Jurkat, Clone E6-1 (cell line): ENCODE results near the gene PCDHA9.
"Not testable (repeated sequence)": the region's sequence is repeated elsewhere in the genome, so short reads cannot be mapped to it uniquely, and the experiment has no call there.

Experiments
- DNase-seq: peaks from one replicate; pipeline ENCODE4 v3.0.0-alpha.2; 2011; ENCODE audit warnings: low read depth, low spot score
- H3K4me3 ChIP-seq: 2 replicates; pipeline ENCODE4 v1.5.1; 2011; ENCODE audit warnings: mild to moderate bottlenecking, low read length, control low read depth, moderate library complexity

PCDHA9 gene

DNA sequence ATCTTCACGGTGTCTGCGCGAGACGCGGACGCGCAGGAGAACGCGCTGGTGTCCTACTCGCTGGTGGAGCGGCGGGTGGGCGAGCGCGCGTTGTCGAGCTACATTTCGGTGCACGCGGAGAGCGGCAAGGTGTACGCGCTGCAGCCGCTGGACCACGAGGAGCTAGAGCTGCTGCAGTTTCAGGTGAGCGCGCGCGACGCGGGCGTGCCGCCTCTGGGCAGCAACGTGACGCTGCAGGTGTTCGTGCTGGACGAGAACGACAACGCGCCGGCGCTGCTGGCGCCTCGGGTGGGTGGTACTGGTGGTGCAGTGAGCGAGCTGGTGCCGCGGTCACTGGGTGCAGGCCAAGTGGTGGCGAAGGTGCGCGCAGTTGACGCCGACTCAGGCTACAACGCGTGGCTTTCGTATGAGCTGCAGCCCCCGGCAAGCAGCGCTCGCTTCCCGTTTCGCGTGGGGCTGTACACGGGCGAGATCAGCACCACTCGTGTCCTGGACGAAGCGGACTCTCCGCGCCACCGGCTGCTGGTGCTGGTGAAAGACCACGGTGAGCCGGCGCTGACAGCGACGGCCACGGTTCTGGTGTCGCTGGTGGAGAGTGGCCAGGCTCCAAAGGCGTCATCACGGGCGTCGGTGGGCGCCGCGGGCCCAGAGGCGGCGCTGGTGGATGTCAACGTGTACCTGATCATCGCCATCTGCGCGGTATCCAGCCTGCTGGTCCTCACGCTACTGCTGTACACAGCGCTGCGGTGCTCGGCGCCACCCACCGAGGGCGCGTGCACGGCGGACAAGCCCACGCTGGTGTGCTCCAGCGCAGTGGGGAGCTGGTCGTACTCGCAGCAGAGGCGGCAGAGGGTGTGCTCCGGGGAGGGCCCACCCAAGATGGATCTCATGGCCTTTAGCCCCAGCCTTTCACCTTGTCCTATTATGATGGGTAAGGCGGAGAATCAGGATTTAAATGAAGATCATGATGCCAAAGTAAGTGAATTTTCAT, 18.4 kb upstream of the PCDHA9 start:
- not testable (repeated sequence) for H3K4me3 ChIP-seq, DNase-seq

DNA sequence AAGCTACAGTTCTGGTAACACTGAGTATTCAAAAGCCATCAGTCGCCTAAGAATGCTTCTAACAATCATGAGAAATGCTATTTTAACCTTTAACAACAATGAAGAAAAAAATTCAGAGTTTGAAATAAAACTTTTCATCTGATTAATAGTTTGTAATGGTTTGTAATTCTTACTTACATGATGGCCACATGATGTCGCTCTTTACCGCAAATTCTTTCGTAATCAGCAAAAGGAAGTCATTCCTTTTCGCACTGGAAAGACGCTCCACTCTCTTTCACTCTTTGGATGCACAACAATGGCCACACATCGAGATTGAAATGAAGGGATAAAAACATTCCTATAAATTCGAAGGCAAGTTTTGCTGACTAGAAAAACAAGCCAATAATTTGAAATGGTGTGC, 14.2 kb upstream of the PCDHA9 start, which contains the start of gene PCDHA7:
TSS of gene PCDHA7 (plus strand) at position 277 of the 400 bp plus-strand sequence. CDS start at position 392, 115 bp downstream.
- DNase-seq, result no peak
- no peak within 1 kb of the TSS for H3K4me3 ChIP-seq

GRCh38 chr5:140834439-140835008, 13.7 kb upstream of the PCDHA9 start:
- H3K4me3 ChIP-seq, DNase-seq: not testable (repeated sequence)

DNA sequence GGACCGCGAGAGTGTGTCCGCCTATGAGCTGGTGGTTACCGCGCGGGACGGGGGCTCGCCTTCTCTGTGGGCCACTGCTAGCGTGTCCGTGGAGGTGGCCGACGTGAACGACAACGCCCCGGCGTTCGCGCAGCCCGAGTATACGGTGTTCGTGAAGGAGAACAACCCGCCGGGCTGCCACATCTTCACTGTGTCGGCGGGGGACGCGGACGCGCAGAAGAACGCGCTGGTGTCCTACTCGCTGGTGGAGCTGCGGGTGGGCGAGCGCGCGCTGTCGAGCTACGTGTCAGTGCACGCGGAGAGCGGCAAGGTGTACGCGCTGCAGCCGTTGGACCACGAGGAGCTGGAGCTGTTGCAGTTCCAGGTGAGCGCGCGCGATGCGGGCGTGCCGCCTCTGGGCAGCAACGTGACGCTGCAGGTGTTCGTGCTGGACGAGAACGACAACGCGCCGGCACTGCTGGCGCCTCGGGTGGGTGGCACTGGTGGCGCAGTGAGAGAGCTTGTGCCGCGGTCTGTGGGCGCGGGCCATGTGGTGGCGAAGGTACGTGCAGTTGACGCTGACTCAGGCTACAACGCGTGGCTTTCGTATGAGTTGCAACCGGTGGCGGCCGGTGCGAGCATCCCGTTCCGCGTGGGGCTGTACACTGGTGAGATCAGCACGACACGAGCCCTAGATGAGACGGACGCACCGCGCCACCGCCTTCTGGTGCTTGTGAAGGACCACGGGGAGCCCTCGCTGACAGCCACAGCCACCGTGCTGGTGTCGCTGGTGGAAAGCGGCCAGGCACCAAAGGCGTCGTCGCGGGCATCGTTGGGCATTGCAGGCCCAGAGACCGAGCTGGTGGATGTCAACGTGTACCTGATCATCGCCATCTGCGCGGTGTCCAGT, 12.3 kb upstream of the PCDHA9 start:
- H3K4me3 ChIP-seq, result no peak overlapping the region
- DNase-seq, result no peak

DNA sequence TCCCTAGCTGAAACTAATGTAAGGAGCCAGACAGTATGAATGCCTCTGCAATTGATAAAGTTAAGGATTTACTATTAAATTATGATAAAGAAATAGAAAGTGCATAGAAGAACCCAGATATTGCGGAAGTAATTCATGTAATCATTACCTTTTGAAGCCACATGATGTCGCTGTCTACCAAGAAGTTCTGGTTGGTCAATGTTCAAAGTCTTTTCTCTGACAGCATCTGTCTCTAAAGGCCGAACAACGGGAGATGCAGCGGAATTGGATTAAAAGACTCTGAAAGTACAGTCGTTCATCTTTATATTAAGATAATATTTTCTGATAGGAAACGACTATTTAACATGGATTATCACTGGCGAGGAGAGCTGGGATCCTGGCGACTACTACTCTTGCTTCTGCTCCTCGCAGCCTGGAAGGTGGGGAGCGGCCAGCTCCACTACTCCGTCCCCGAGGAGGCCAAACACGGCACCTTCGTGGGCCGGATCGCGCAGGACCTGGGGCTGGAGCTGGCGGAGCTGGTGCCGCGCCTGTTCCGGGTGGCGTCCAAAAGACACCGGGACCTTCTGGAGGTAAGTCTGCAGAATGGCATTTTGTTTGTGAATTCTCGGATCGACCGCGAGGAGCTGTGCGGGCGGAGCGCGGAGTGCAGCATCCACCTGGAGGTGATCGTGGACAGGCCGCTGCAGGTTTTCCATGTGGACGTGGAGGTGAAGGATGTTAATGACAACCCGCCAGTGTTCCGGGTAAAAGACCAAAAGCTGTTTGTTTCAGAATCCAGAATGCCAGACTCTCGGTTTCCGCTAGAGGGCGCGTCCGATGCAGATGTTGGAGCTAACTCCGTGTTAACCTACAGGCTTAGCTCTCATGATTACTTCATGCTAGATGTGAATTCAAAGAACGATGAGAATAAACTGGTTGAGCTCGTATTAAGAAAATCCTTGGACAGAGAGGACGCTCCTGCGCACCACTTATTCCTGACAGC, 6.9 kb upstream of the PCDHA9 start, which contains the start of gene PCDHA8:
TSS of gene PCDHA8 (plus strand) at position 210 of the 985 bp plus-strand sequence. CDS start at position 345, 135 bp downstream.
- peak; percentile 42 for DNase-seq
- H3K4me3 ChIP-seq, result peak within 1 kb of the TSS; percentile 32

DNA sequence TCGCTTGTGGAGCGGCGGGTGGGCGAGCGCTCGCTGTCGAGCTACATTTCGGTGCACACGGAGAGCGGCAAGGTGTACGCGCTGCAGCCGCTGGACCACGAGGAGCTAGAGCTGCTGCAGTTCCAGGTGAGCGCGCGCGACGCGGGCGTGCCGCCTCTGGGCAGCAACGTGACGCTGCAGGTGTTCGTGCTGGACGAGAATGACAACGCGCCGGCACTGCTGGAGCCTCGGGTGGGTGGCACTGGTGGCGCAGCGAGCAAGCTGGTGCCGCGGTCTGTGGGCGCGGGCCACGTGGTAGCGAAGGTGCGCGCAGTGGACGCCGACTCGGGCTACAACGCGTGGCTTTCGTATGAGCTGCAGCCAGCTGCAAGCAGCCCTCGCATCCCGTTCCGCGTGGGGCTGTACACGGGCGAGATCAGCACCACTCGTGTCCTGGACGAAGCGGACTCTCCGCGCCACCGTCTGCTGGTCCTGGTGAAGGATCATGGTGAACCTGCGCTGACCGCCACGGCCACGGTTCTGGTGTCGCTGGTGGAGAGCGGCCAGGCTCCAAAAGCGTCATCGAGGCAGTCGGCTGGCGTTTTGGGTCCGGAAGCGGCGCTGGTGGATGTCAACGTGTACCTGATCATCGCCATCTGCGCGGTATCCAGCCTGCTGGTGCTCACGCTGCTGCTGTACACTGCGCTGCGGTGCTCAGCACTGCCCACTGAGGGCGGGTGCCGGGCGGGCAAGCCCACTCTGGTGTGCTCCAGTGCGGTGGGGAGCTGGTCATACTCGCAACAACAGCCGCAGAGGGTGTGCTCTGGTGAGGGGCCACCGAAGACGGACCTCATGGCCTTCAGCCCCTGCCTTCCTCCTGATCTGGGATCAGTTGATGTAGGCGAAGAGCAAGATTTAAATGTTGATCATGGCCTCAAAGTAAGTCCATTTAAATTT, 5.1 kb upstream of the PCDHA9 start:
- H3K4me3 ChIP-seq, result no peak overlapping the region
- DNase-seq, result no peak

GRCh38 chr5:140849831-140850634, 1.9 kb downstream of the PCDHA9 start:
- DNase-seq, H3K4me3 ChIP-seq: not testable (repeated sequence)

GRCh38 chr5:140855772-140856674, 7.8 kb downstream of the PCDHA9 start, which contains the start of gene PCDHA10:
Gene PCDHA10 (plus strand): TSS chr5:140855897. CDS start chr5:140856049, 152 bp downstream.
- DNase-seq, result peak; percentile 9
- no peak within 1 kb of the TSS for H3K4me3 ChIP-seq

DNA sequence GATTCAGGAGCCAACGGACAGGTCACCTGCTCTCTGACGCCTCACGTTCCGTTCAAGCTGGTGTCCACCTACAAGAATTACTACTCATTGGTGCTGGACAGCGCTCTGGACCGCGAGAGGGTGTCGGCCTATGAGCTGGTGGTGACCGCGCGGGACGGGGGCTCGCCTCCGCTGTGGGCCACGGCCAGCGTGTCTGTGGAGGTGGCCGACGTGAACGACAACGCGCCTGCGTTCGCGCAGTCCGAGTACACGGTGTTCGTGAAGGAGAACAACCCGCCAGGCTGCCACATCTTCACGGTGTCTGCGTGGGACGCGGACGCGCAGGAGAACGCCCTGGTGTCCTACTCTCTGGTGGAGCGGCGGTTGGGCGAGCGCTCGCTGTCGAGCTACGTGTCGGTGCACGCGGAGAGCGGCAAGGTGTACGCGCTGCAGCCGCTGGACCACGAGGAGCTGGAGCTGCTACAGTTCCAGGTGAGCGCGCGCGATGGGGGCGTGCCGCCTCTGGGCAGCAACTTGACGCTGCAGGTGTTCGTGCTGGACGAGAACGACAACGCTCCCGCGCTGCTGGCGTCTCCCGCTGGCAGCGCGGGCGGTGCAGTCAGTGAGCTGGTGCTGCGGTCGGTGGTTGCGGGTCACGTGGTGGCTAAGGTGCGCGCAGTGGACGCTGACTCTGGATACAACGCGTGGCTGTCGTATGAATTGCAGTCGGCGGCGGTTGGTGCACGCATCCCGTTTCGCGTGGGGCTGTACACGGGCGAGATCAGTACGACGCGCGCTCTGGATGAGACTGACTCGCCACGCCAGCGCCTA, 9.2 kb downstream of the PCDHA9 start:
- no peak for DNase-seq
- no peak overlapping the region for H3K4me3 ChIP-seq

DNA sequence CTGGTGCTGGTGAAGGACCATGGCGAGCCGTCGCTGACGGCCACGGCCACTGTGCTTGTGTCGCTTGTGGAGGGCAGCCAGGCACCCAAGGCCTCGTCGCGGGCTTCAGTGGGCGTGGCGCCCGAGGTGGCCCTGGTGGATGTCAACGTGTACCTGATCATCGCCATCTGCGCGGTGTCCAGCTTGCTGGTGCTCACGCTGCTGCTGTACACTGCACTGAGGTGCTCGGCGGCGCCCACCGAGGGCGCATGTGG, 9.7 kb downstream of the PCDHA9 start:
- DNase-seq, result no peak
- no peak overlapping the region for H3K4me3 ChIP-seq

DNA sequence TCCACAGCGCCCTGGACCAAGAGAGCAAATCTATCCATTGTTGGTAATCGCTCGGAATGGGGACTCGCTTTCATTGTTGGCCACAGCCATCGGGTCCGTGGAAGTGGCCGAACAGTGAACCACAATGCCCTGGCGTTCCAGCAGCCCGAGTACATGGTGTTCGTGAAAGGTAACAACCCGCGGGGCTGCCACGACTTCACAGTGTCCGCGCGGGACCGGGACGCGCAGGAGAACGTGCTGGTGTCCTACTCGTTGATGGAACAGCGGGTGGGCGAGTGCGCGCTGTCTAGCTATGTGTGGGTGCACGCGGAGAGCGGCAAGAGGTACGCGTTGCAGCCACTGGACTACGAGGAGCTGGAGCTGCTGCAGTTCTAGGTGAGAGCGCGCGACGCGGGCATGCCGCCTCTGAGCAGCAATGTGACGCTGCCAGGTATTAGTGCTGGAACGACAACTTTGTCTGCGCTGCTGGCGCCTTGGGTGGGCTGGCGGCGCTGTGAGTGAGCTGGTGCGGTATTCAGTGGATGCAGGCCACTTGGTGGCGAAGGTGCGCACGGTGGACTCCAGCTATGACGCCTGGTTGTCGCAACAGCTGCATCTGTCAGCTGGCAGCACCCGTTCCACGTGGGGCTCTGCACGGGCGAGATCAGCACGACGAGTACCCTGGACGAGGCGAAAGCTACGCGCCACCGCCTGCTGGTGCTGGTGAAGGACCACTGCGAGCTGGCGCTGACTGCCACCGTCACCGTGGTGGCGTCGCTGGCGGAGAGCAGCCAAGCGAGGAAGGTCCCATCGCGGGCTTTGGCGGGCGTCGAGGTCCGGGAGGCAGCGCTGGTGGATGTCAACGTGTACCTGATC, 14.5 kb downstream of the PCDHA9 start:
- no peak for DNase-seq
- H3K4me3 ChIP-seq, result no peak overlapping the region

DNA sequence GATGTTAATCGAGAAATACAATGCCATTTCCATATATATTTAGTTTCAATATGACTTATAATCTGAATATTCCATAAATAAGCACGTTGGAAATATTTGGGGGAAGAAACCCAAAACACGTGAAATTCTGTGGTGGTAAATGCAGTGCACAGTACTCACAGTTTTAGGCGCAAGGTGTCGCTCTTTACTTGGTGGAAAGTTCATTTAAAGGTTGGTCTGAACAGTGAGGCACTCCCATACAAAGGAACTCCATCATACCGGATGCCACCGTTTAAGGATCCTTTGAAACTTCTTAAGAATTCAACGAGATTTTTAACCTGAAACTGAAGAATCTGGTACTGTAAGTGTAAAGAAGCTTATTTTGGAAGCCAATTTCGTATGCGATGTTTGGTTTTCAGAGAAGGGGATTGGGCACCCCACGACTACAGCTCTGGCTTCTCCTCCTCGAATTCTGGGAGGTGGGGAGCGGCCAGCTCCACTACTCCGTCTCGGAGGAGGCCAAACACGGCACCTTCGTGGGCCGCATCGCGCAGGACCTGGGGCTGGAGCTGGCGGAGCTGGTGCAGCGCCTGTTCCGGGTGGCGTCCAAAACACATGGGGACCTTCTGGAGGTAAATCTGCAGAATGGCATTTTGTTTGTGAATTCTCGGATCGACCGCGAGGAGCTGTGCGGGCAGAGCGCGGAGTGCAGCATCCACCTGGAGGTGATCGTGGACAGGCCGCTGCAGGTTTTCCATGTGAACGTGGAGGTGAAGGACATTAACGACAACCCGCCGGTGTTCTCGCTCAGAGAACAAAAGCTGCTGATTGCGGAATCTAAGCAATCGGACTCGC, 20.8 kb downstream of the PCDHA9 start, which contains the start of gene PCDHA11:
TSS of gene PCDHA11 (plus strand) at position 237 of the 834 bp plus-strand sequence. CDS start at position 384, 147 bp downstream.
- no peak within 1 kb of the TSS for H3K4me3 ChIP-seq
- no peak for DNase-seq

- no peak overlapping the region for H3K4me3 ChIP-seq
- DNase-seq, result no peak
Observed at GRCh38 chr5:140869555-140869886, 21.3 kb downstream of the PCDHA9 start.
